ENCODE results near the gene DYNLT2.
"Not testable (repeated sequence)": the region's sequence is repeated elsewhere in the genome, so short reads cannot be mapped to it uniquely, and the experiment has no call there.

The DYNLT2 gene

GRCh38 chr6:169701954-169702839 lies 49.2 kb downstream of the DYNLT2 start, which contains the start of the genes C6orf120 and WDR27:
Gene C6orf120 (plus strand): TSS chr6:169702126. CDS start chr6:169702460, 334 bp downstream.
Gene WDR27 (minus strand): TSS chr6:169702029. CDS start chr6:169689005, 13,024 bp downstream.
- Histone ChIP-seq H3K36me3 (ENCODE audit: control insufficient read depth in 1 of 2, insufficient read depth in 2 of 2, low read length in 2 of 2) (peaks cover 3 to 12% of the 10 kb centered on the region in 2 experiments), H3K4me1 (ENCODE audit: control insufficient read depth in 1 of 2, insufficient read depth in 2 of 2, low read length in 2 of 2) (peaks cover 2 to 8% of the 10 kb centered on the region in 2 experiments), H3K79me1 (ENCODE audit: low read length) (peaks cover 10% of the 10 kb centered on the region), H3K27me3 (ENCODE audit: insufficient read depth, low read length) (no peaks in the 10 kb centered on the region), H3K18ac (ENCODE audit: low read length) (peak within 1 kb of the TSS; percentile 73), H2AFZ (ENCODE audit: insufficient read depth, low read length, poor library complexity) (peak within 1 kb of the TSS; percentile 65), H3K14ac (ENCODE audit: low read length) (peak within 1 kb of the TSS; percentile 91), H3K27ac (ENCODE audit: low read depth, low read length) (peak within 1 kb of the TSS; percentile 76), H3K9ac (ENCODE audit: low read length) (peak within 1 kb of the TSS; percentile 94), H4K8ac (ENCODE audit: low read depth, low read length) (peak within 1 kb of the TSS; percentile 92), H4K91ac (ENCODE audit: low read depth, low read length) (peak within 1 kb of the TSS; percentile 68), H3K9me3 (ENCODE audit: insufficient read depth, low read depth, low read length) (peaks cover 4% of the 10 kb centered on the region), H3K4ac (ENCODE audit: low read depth, low read length) (peak within 1 kb of the TSS; percentile 70), H2BK12ac (ENCODE audit: low read length) (no peak within 1 kb of the TSS), H3K4me2 (ENCODE audit: low read length) (peak within 1 kb of the TSS; percentile 91), H3K23ac (ENCODE audit: low read length) (peak within 1 kb of the TSS; percentile 9), H4K12ac (ENCODE audit: low read depth, low read length) (peak within 1 kb of the TSS; percentile 93), H3K79me2 (ENCODE audit: control insufficient read depth, insufficient read depth, low read length, poor library complexity) (peaks cover 12% of the 10 kb centered on the region), H2BK120ac (ENCODE audit: insufficient read depth, low read length, poor library complexity) (peak within 1 kb of the TSS; percentile 75), H2AK5ac (ENCODE audit: low read length) (peak within 1 kb of the TSS; percentile 34), H2BK5ac (ENCODE audit: low read depth, low read length, poor library complexity) (peak within 1 kb of the TSS; percentile 49), H3K4me3 (ENCODE audit: low read depth, low read length) (peak within 1 kb of the TSS; percentile 94)
- no CpG with 5 or more reads among the region's 92 CpGs for WGBS (ENCODE audit: extremely low coverage, insufficient coverage, insufficient read length)
- DNase-seq: peak; percentile 97 to 99

DNA sequence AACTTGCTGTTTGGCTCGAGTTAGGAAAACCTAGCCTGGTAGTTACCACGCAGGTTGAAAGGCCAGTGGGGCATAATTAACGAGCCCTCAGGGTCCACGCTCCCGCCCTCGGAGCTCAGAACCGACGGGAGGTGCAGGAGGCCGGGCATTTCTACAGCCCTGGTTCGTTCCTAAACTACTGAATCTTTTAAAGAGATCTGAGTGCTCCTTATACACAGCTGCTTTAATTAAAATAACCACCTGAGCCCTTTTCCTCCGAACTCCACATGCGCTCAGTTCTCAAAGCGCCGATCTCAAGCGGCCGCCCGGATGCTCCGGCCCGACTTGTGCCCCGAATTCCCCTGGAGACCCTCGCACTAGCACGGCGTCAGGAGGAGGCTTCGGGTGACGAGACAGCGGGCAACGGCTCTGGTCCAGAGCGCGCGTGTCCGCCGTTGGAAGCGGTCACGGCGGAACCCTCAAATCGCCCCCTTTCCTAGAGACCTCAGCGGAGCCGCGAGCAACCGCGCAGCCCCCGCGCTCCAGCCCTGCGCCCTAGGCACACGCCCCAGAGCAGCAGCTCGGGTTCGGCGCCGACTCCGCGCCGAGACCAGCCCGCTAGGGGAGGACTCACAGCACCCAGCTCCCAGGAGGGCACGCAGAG lies 49.9 kb downstream of the DYNLT2 start:
- Histone ChIP-seq H2BK120ac (ENCODE audit: insufficient read depth, low read length, poor library complexity) (peak overlapping the region; percentile 75), H3K23ac (ENCODE audit: low read length) (no peak overlapping the region)
- no CpG with 5 or more reads among the region's 54 CpGs for WGBS (ENCODE audit: extremely low coverage, insufficient coverage, insufficient read length)

GRCh38 chr6:169700296-169700695 lies 51.1 kb downstream of the DYNLT2 start:
- H3K79me1 ChIP-seq (ENCODE audit: low read length): peaks cover 10% of the 10 kb centered on the region
- no peak overlapping the region for H2AFZ ChIP-seq (ENCODE audit: insufficient read depth, low read length, poor library complexity)
- H4K12ac ChIP-seq (ENCODE audit: low read depth, low read length): no peak overlapping the region
- H3K4ac ChIP-seq (ENCODE audit: low read depth, low read length): no peak overlapping the region
- H3K23ac ChIP-seq (ENCODE audit: low read length): no peak overlapping the region
- no peak overlapping the region for H2BK5ac ChIP-seq (ENCODE audit: low read depth, low read length, poor library complexity)
- no peak overlapping the region for H3K18ac ChIP-seq (ENCODE audit: low read length)
- WGBS (ENCODE audit: extremely low coverage, insufficient coverage, insufficient read length): no CpG with 5 or more reads among the region's 5 CpGs
- H3K27me3 ChIP-seq (ENCODE audit: insufficient read depth, low read length): no peaks in the 10 kb centered on the region
- peak overlapping the region; percentile 41 for H3K4me2 ChIP-seq (ENCODE audit: low read length)
- H3K9me3 ChIP-seq (ENCODE audit: insufficient read depth, low read depth, low read length): peaks cover 6% of the 10 kb centered on the region
- no peak overlapping the region for H3K9ac ChIP-seq (ENCODE audit: low read length)
- no peak overlapping the region for H3K14ac ChIP-seq (ENCODE audit: low read length)
- peaks cover 12% of the 10 kb centered on the region for H3K79me2 ChIP-seq (ENCODE audit: control insufficient read depth, insufficient read depth, low read length, poor library complexity)
- H3K36me3 ChIP-seq (ENCODE audit: control insufficient read depth in 1 of 2, insufficient read depth in 2 of 2, low read length in 2 of 2): peaks cover 3 to 15% of the 10 kb centered on the region in 2 experiments
- H2AK5ac ChIP-seq (ENCODE audit: low read length): no peak overlapping the region
- H4K8ac ChIP-seq (ENCODE audit: low read depth, low read length): no peak overlapping the region
- H2BK120ac ChIP-seq (ENCODE audit: insufficient read depth, low read length, poor library complexity): no peak overlapping the region
- no peak overlapping the region for H3K4me3 ChIP-seq (ENCODE audit: low read depth, low read length)
- H3K4me1 ChIP-seq (ENCODE audit: control insufficient read depth in 1 of 2, insufficient read depth in 2 of 2, low read length in 2 of 2): peaks cover 2 to 11% of the 10 kb centered on the region in 2 experiments
- no peak overlapping the region for H4K91ac ChIP-seq (ENCODE audit: low read depth, low read length)
- H2BK12ac ChIP-seq (ENCODE audit: low read length): no peak overlapping the region
- H3K27ac ChIP-seq (ENCODE audit: low read depth, low read length): no peak overlapping the region
- DNase-seq: no peak

More for the DNA sequence above, 49.9 kb downstream of the DYNLT2 start:
- peak; percentile 13 to 39 for DNase-seq
- Histone ChIP-seq H3K4me3 (ENCODE audit: low read depth, low read length) (peak overlapping the region; percentile 94), H4K8ac (ENCODE audit: low read depth, low read length) (peak overlapping the region; percentile 87), H3K79me2 (ENCODE audit: control insufficient read depth, insufficient read depth, low read length, poor library complexity) (peaks cover 12% of the 10 kb centered on the region), H2AK5ac (ENCODE audit: low read length) (no peak overlapping the region), H3K36me3 (ENCODE audit: control insufficient read depth in 1 of 2, insufficient read depth in 2 of 2, low read length in 2 of 2) (peaks cover 3 to 12% of the 10 kb centered on the region in 2 experiments), H4K91ac (ENCODE audit: low read depth, low read length) (peak overlapping the region; percentile 41), H3K9me3 (ENCODE audit: insufficient read depth, low read depth, low read length) (peaks cover 4% of the 10 kb centered on the region), H3K79me1 (ENCODE audit: low read length) (peaks cover 10% of the 10 kb centered on the region), H3K4me2 (ENCODE audit: low read length) (peak overlapping the region; percentile 87), H3K9ac (ENCODE audit: low read length) (peak overlapping the region; percentile 94), H2BK12ac (ENCODE audit: low read length) (no peak overlapping the region), H3K27me3 (ENCODE audit: insufficient read depth, low read length) (no peaks in the 10 kb centered on the region), H2AFZ (ENCODE audit: insufficient read depth, low read length, poor library complexity) (peak overlapping the region; percentile 41), H3K14ac (ENCODE audit: low read length) (peak overlapping the region; percentile 62), H3K27ac (ENCODE audit: low read depth, low read length) (peak overlapping the region; percentile 16), H3K4ac (ENCODE audit: low read depth, low read length) (peak overlapping the region; percentile 28), H3K18ac (ENCODE audit: low read length) (peak overlapping the region; percentile 71), H3K4me1 (ENCODE audit: control insufficient read depth in 1 of 2, insufficient read depth in 2 of 2, low read length in 2 of 2) (peaks cover 2 to 8% of the 10 kb centered on the region in 2 experiments), H4K12ac (ENCODE audit: low read depth, low read length) (peak overlapping the region; percentile 89), H2BK5ac (ENCODE audit: low read depth, low read length, poor library complexity) (no peak overlapping the region)

GRCh38 chr6:169697115-169697514 lies 54.3 kb downstream of the DYNLT2 start:
- H3K9me3 ChIP-seq (ENCODE audit: insufficient read depth, low read depth, low read length); H3K9ac ChIP-seq (ENCODE audit: low read length); H2AK5ac ChIP-seq (ENCODE audit: low read length); H3K4me3 ChIP-seq (ENCODE audit: low read depth, low read length); H3K4ac ChIP-seq (ENCODE audit: low read depth, low read length); H4K8ac ChIP-seq (ENCODE audit: low read depth, low read length); H3K4me2 ChIP-seq (ENCODE audit: low read length); H2AFZ ChIP-seq (ENCODE audit: insufficient read depth, low read length, poor library complexity); H3K27ac ChIP-seq (ENCODE audit: low read depth, low read length); H3K27me3 ChIP-seq (ENCODE audit: insufficient read depth, low read length); H2BK12ac ChIP-seq (ENCODE audit: low read length); H3K79me1 ChIP-seq (ENCODE audit: low read length); H3K23ac ChIP-seq (ENCODE audit: low read length); H3K79me2 ChIP-seq (ENCODE audit: control insufficient read depth, insufficient read depth, low read length, poor library complexity); H3K14ac ChIP-seq (ENCODE audit: low read length); H2BK5ac ChIP-seq (ENCODE audit: low read depth, low read length, poor library complexity); H4K12ac ChIP-seq (ENCODE audit: low read depth, low read length); H3K18ac ChIP-seq (ENCODE audit: low read length); H4K91ac ChIP-seq (ENCODE audit: low read depth, low read length); H2BK120ac ChIP-seq (ENCODE audit: insufficient read depth, low read length, poor library complexity): not testable (repeated sequence)
- WGBS (ENCODE audit: extremely low coverage, insufficient coverage, insufficient read length): no CpG with 5 or more reads among the region's 10 CpGs
- Histone ChIP-seq H3K36me3 (ENCODE audit: control insufficient read depth in 1 of 2, insufficient read depth in 2 of 2, low read length in 2 of 2) (peaks cover 3 to 14% of the 10 kb centered on the region in 2 experiments), H3K4me1 (ENCODE audit: control insufficient read depth in 1 of 2, insufficient read depth in 2 of 2, low read length in 2 of 2) (peaks cover 4 to 14% of the 10 kb centered on the region in 2 experiments)
- peak; percentile 14 to 57 for DNase-seq
